NB4 (cell line): ENCODE results near the gene FZR1.

ENCODE experiments used
- CTCF ChIP-seq: IDR thresholded peaks from one replicate; pipeline ENCODE4 v1.5.1; 2012; ENCODE audit warnings: low read depth, low read length
- POLR2A ChIP-seq: IDR thresholded peaks from 2 replicates; pipeline ENCODE4 v1.6.1; 2011; ENCODE audit warnings: mild to moderate bottlenecking; ENCODE audit not compliant: insufficient read length; ENCODE audit errors: extremely low read depth
- TF ChIP-seq, protein P1 (sequence below): IDR thresholded peaks from 2 replicates; pipeline ENCODE4 v1.6.1; 2011; ENCODE audit warnings: low read depth, low read length

DNA sequence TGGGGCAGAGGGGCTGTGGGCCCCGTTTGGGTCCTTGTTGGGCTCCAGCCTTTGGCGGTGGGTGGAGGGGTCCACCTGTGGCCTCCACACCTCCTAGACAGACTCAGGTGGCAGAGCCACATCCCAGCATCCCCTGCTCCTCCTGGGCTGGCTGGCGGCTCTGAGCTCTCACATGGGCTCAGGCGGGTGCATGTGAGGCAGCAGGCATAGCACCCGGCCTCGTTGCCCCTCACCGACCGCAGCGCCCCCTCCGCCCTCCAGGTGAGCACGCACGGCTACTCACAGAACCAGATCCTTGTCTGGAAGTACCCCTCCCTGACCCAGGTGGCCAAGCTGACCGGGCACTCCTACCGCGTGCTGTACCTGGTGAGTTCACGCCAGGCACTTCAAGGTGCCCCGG lies 26.9 kb downstream of the FZR1 start:
- no peak for TF ChIP-seq CTCF
- TF ChIP-seq POLR2A, result no peak
- TF ChIP-seq, protein P1, sequence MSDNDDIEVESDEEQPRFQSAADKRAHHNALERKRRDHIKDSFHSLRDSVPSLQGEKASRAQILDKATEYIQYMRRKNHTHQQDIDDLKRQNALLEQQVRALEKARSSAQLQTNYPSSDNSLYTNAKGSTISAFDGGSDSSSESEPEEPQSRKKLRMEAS, result no peak
